ENCODE data around the gene C19orf85.

C19orf85 gene

DNA sequence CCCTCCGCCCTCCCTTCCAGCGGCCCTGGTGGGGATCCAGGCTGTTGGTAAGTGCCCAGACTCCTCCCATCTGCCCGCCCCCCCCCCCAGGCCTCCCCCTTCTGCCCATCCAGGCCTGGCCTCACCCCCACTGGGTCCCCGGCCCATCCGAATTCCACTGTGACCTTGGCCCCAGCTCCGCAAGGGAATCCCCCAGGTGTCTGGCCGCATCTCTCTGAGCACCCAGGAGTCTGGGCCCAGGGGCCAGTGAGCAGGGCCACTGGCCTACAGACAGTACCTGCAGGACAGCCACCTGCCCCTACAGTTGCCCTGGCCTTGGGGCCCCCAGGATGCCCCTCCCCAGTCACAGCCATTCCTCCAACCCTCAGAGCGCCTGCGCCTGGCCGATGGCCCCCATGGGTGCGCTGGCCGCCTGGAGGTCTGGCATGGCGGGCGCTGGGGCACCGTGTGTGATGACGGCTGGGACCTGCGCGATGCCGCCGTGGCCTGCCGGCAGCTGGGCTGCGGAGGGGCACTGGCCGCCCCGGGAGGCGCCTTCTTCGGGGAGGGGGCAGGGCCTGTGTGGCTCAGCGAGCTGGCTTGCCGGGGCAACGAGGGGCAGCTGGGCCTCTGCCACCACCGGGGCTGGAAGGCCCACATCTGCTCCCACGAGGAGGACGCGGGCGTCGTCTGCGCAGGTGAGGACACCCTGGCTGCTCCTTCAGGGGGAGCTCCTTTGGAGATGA, 24.6 kb upstream of the C19orf85 start:
- no peak for DNase-seq

DNA sequence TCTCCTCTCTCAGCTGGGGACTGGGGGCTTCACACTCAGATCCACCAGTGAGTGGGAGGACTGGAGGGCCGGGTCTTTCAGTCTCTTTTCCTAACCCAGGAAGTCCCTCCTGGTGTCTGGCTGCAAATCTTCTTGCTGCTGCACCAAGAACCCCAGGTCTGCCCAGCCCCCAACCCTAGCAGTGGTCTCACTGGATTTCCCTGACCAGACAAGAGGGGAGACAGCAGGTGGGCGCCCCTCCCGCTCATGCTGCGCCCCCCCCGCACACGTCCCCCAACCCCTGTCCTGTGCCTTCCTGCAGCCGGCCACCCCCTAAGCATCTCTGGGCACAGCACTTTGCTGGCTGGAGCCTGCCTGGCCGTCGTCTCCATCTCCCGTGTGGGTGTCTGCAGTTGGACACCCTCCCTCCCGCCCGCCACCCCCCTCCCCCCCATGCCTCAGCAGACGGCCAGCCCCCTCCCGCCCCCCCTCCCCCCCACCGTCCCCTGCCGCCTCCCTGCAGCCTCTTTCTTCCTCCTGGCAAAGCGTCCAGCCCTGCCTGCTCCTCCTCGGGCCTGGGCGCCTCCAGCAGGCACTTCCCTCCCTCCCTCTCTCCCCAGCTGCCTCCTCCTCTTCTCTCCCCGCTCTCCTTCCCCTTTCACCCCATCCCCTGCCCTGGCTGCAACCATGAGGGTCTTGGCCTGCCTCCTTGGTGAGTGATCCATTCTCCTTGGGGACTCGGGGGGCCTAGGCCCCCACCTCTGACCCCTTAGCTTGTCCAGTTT, 23.6 kb upstream of the C19orf85 start, which contains the start of gene SSC5D:
SSC5D (plus strand) TSS at position 513 of the 764 bp plus-strand sequence; CDS start at position 667, 154 bp downstream.
- DNase-seq = no peak

DNA sequence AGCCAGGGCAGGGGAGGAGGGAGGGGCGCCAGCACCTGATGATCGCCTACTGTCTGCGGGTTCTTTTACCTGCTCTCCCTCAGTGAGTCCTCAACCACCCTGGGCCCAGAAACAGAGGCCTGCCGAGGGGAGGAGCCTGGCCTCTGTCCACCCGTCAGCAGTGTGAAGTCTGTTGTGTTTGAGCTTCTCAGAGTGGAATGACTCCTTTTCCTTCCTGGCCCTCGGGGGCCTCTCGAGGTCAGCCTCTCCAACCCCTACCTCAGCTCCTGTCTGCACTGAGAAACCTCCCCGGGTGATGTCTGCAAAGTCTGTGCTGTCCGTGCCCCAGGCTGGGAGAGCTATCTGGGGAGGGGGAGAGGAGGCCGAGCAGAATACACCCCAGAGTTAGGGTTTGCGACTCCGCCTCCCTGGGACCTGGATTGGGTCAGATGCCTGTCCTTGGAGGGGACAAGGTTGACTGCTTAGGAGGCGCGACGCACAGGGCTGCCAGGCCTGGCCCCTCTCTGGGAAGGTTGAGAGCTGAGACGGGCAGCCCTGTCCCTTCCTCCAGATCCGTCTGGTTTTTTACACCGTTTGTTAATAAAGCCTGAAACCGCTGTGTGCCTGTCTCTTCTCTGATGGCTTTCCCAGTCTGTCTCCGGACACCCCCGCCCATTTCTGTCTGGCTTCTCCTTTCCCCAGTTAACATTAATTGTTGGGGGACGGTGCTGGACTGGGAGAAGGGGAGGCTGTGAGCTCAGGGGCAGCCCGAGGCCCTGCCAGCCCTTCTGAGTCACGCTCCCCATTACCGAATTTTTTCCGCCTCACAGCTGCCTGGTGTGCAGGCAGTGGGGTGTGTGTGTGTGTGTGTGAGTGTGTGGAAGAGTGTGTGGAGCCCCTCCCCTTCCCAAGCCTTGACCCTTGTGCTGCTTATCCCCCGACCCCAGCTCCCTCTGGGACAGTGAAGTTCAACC, 22.7 kb upstream of the C19orf85 start:
- DNase-seq = peak; percentile 68 to 76

DNA sequence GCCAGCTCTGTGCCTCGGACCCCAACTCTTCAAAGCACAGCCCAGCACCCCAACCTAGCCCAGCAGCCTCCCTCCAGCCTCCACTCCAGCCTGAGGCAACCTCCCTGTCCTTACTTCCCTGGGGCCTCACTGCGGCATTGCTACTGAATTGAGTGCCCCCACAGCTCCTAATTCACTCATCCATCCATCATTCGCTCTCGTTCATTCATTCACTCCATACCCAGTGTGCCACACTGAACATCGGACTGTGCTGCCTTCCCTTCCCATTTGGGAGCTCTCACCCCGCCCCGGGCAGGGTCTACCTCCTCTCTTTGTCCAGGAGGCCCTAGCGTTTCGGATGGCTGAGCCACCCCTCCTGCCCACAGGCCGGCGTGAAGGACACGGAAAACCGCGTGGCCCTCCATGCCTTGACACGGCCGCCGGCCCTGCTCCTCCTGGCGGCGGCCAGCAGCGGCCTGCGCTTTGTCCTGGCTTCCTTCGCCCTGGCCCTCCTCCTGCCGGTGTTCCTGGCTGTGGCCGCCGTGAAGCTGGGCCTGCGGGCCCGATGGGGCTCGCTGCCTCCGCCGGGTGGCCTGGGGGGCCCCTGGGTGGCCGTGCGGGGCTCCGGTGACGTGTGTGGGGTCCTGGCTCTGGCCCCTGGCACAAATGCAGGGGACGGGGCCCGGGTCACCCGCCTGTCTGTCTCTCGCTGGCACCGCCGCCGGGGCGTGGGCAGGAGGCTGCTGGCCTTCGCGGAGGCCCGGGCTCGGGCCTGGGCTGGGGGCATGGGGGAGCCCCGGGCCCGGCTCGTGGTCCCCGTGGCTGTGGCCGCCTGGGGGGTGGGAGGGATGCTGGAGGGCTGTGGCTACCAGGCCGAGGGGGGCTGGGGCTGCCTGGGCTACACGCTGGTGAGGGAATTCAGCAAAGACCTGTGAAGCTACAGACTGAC, 21.8 kb upstream of the C19orf85 start:
- DNase-seq = no peak

DNA sequence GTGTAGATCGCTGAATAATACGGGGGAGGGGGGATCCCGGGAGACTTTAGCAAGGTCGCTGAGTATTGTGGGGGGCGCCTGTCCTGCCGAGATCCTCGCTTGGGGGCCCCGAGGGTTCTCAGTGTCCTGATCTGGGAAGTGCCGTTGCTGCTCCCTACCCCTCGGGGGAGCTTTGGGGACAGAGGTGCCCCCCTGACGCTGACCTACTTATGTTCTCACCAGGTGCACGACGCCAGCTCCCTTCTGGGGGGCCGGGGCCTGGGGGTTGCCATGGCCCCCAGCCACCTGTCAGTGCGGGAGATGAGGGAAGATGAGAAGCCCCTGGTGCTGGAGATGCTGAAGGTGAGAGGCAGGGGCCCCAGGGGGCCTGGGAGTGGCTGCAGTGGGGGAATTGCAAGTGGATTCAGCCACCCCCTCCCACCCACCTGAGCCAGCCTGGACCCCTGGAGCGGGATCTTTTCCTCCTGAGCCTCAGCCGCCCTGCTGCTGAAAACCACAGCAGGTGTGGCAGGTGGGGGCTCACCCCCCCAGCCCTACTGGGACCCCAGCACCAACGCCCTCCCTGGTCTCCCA, 21.0 kb upstream of the C19orf85 start:
- no peak for DNase-seq

DNA sequence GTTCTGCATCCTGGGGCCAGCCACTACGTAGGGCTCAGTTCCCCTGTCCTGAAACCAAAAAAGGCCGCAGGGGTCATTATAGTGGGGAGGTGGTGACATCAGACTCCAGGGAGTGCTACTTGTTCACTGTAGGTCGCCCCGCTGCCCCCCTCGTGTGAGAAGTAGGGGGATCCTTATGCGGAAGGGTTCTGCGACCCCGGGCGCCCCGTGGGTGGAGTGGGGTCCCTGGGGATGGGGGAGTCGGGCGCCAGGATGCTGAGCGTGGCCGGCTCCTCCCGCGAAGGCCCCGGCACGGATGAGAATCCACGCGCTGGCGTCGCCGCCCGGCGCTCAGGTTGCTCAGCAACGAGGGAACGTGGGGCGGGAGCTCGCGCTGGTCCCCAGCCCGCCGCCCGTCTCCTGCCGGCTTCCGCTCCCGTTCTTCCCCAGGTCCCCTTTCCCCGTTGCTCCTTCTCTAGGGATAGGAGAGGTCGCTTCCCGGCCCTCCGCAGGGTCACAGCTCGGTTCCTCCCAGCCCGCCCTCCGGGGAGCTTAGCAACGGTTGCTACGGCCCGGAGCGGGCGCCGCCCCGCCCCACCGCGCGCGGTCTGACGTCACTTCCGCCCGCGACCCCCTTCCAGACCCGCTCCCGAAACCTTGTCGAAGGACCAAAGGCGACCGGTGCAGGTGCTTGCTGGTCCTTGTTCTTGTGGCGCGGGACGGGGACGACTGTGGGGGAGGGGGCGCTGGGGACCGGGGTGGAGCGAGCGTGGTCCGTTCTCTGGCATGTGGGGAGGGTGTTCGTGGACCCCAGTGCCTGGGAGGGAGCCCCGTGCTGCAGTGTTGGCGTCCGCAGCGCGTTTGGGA, 20.3 kb upstream of the C19orf85 start, which contains the start of gene NAT14:
NAT14 (plus strand) TSS at position 596 of the 846 bp plus-strand sequence. CDS start 521 bp downstream, outside the sequence.
- peak; percentile 67 to 73 for DNase-seq

DNA sequence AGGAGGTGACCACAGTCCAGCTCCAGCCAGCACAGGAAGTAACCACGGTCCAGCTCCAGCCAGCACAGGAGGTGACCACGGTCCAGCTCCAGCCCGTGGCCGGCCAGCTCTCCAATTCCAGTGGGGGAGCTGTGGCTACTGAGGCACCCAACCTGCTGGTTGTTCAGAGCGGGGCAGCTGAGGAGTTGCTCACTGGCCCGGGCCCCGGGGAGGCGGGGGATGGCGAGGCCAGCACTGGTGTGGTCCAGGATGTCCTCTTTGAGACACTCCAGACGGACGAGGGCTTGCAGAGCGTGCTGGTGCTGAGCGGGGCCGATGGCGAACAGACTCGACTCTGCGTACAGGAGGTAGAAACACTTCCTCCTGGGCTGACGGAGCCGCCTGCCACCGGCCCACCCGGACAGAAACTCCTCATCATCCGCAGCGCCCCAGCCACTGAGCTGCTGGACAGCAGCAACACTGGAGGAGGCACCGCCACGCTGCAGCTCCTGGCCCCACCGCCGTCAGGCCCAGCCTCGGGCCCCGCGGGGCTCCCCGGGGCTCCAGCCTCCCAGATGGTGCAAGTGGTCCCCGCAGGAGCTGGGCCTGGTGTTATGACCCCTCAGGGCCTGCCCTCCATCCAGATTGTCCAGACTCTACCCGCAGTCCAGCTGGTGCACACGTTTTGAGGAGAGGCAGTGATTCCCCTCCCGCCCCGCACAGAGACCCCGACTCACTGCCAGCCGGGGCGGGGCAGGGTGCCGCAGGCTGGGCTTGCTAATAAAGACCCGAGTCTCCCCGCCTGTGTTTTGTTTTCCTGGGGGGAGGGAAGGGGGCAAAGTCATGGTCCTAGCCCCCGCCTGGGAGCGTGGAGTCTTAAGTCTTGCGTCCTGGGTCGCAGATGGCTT, 19.4 kb upstream of the C19orf85 start:
- DNase-seq = no peak

DNA sequence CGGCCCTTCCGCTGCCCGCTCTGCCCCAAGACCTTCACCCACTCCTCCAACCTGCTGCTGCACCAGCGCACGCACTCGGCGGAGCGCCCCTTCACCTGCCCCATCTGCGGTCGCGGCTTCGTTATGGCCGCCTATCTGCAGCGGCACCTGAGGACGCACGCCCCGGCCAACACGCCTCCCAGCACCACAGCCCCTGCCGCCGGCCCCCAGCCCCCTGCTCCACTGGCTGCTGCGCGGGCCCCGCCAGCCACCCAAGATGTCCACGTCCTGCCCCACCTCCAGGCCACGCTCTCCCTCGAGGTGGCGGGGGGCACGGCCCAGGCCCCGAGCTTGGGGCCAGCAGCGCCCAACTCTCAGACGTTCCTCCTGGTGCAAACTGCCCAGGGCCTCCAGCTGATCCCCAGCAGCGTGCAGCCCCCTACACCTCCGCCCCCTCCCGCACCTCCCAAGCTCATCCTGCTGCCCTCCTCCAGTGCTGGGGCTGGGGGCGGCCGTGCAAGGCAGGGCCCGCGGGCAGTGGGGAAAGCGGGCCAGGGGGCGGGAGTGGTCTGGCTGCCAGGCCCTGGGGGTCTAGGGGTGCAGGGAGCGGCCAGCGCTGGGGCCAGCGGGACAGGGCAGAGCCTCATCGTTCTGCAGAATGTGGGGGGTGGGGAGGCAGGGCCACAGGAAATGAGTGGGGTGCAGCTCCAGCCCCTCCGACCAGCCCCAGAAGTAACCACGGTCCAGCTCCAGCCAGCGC, 18.6 kb upstream of the C19orf85 start:
- DNase-seq = no peak

DNA sequence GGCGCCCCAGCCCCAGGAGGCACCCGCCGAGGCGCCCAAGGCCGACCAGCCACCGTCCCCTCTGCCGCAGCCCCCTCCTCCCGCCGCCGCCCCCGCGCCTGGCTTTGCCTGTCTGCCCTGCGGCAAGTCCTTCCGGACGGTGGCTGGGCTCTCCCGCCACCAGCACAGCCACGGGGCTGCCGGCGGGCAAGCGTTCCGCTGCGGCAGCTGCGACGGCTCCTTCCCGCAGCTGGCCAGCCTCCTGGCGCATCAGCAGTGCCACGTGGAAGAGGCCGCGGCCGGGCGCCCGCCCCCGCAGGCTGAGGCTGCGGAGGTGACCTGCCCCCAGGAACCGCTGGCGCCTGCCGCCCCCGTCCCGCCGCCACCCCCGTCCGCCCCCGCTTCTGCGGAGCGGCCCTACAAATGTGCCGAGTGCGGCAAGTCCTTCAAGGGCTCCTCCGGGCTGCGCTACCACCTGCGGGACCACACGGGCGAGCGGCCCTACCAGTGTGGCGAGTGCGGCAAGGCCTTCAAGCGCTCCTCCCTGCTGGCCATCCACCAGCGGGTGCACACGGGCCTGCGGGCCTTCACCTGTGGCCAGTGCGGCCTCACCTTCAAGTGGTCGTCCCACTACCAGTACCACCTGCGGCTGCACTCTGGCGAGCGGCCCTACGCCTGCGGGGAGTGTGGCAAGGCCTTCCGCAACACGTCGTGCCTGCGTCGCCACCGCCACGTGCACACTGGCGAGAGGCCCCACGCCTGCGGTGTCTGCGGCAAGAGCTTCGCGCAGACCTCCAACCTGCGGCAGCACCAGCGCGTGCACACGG, 17.8 kb upstream of the C19orf85 start:
- DNase-seq = no peak

DNA sequence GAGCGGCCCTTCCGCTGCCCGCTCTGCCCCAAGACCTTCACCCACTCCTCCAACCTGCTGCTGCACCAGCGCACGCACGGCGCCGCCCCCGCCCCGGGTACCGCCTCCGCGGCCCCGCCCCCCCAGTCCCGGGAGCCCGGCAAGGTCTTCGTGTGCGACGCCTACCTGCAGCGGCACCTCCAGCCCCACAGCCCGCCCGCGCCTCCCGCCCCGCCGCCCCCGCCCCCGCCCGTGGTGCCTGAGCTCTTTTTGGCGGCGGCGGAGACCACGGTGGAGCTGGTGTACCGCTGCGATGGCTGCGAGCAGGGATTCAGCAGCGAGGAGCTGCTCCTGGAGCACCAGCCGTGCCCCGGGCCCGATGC, 17.2 kb upstream of the C19orf85 start:
- DNase-seq = no peak

DNA sequence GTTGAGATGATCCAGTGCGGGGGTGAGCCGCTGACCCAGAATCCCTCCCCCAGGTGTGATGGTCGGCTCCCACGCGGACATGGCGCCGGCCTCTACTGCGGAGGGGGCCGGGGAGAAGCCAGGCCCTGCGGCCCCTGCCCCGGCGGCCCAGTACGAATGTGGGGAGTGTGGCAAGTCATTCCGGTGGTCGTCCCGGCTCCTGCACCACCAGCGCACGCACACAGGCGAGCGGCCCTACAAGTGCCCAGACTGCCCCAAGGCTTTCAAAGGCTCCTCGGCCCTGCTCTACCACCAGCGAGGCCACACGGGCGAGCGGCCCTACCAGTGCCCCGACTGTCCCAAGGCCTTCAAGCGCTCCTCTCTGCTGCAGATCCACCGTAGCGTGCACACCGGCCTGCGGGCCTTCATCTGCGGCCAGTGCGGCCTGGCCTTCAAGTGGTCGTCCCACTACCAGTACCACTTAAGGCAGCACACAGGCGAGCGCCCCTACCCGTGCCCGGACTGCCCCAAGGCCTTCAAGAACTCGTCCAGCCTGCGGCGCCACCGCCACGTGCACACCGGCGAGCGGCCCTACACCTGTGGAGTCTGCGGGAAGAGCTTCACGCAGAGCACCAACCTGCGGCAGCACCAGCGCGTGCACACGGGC, 16.7 kb upstream of the C19orf85 start:
- no peak for DNase-seq

DNA sequence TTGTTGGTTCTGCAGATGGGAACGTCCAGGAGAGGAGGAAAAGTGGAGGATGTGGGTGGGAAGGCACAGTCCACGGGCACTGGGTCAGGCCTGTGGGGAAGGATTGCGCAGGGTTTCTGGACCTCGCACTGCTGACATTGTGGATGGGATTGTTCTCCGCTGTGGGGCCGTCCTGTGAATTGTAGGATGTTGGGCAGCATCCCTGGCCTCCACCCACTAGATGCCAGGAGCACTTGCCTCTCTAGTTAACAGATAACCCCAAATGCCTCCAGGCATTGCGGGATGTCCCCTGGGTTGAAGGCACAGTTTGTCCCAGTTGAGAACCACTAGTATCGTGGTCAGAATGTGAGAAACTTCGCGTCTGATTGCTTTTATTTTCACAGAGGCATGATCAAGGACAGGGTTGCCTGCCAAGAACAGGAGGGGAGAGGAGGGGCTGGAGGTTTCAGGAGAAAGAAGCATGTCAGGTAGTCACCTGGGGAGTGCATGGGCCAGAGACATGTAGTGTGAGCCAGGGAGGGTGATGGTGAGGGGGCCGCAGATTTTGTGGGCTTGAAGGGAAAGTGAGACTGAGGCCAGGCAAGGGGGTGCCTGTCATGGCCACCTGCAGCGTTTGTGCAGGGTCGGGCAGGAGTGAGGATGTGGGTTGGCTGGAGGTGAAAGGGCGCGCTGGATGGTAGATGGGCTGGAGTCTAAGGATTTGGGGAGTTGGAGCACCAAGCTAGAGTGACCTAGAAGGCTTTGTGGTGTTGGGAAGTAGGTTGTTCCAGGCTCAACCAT, 15.1 kb upstream of the C19orf85 start:
- DNase-seq = no peak

DNA sequence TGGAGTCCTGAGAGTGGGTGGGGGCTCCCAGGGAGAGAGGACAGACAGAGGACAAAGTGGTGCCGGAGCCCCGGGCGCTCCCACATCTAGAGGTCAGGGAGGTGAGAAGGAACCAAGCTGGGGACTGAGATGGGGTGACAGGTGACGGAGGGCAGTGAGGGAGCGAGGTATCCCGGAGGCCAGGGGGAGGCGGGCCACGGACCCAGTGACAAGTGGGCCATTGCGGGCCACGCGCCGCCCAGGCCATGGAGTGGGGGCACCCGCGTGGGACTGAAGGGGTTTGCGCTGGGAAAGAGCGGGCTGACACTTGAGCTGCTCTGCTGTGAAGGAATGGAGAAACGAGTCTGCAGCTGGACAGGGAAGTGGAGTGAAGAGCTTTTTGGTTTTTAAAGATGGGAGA, 14.5 kb upstream of the C19orf85 start:
- DNase-seq = no peak

DNA sequence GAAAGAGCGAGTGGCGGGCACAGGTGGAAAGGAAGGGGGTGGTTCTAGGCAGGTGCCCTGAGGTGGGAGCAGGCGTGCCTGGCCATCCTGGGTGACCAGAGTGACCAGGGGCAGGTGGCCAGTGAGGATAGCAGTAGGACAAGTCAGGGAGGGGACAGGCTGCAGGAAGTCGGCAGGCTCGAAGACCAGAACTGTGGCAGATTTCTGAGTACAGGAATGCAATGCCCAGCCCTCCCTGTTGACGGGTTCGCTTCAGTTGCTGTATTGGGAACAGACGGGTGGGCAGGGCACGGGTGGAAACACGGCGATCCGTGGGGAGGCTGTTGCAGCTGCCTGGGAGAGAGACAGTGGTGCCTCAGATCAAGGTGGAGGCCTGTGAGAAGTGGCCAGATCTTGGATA, 13.8 kb upstream of the C19orf85 start:
- no peak for DNase-seq

DNA sequence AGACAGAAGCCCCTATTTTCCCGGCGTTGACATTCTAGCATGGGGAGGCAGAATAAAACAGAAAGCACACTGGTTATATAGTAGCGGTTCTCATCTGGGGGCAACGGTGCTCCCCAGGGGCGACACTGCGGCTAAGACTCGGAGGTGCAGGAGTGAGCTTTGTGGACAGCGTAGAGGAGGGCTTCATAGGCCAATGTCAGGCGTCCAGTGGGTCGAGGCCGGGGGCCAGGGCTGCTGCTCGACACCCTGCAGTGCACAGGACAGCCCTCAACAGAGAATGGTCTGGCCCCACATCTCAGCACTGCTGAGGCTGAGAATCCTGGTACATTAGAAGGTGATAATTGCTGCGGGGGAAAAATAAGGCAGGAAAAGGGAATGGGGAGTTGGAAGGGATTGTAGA, 13.4 kb upstream of the C19orf85 start:
- DNase-seq = no peak

DNA sequence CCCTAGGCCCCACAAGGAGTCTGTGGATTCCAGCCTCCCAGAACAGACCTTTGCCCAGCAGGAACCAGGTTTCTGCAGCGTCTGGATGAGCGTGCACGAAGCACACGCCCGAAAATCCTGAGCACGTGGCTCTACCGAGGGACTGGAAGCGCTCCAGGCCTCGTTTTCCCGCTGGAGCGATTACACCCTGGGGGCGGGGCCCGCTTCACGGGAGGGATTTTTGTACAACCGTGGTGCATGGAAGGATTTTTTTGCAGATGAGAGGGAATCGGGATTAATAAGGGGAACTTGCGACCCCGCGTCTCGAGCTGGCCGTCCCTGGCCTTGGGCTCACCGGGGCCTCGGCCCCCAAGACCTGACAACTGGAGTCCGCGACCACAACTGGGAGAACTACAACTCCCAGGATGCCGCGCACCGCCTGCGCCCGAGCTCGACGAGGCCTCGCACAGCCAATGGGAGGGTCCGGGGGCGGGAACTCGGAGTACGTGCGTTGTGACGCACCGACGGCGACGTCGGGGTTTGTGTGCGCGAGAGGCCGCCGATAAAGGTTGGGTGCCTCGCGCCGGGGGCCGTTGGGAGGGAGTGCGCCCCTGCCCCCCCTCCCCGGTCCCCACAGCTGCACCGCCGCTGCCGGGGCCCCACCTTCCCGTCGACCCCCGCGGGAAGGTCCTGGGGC, 11.7 kb upstream of the C19orf85 start, which contains the start of gene ZNF628:
ZNF628 (plus strand) TSS at position 518 of the 676 bp plus-strand sequence. CDS start 3,294 bp downstream, outside the sequence.
- DNase-seq = peak; percentile 99

Data from activated CD4-positive, alpha-beta T cell treated with anti-CD3 and anti-CD28 coated beads, Interleukin-2, amount 50 U/mL, for 48 hours (primary cell).